ENCODE results near the gene FKBP15.
"Not testable (repeated sequence)": the region's sequence is repeated elsewhere in the genome, so short reads cannot be mapped to it uniquely, and the experiment has no call there.

FKBP15 gene

DNA sequence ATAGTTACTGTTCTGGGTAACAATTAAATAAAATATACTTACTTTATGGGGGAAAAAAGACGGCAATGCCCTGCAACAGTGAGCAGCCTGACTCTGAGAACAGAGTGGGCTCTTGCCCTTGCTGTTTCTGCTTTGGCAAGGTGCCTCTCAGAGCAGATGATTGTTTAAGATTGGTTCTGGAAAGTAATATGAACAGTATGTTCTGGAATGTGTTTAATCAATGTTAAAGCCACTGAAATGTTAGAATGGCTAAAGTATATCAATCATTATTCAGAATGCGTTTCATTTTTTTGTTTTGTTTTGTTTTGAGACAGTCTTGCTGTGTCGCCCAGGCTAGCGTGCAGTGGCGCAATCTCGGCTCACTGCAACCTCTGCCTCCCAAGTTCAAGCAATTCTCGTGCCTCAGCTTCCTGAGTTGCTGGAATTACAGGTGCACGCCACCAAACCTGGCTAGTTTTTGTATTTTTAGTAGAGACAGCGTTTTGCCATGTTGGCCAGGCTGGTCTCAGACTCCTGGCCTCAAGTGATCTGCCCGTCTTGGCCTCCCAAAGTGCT lies 14.7 kb upstream of the FKBP15 start:
- not testable (repeated sequence) for DNase-seq

DNA sequence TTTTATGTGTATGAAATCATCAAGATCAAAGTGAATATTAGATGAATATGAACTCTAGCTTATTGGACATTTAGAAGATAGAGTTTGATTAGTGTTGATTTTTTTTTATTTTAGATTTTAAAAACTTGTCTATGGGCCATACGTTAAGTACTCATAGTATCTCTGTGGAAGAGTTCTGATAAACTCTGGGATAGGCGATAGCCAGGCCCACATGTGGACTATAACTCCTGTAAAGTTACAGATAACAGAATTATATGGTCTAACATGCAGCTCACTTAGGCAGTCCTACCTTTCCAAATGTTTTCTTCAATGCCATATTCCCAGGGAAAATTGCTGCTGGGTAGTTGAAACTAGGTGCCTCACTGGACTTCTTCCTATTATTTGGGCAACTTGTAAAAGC lies 10.6 kb upstream of the FKBP15 start:
- no peak for DNase-seq

DNA sequence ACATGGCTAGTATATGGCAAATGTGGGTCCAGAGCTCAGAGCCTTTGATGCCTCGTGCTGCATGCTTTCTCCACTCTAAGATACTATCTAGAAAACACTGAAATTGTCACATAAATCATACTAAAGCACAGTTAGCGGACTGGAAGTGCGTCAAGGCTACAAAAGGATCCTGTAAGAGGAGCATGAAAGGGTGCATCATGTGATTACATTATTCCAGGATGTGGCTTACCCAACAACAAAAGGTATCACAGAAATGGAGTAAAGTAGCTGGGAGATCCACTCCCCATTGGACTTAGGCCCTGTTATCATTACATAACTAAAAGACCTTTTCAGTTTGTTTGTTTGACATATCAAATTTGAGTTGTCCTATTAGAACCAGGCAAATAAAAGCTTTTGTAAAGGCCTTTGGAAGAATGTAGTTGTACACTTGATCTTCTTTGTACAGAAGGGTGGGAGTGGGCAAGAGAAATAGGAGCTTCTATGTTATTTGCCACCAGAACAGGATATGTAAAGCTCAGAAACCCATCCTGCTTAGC lies 7.1 kb upstream of the FKBP15 start:
- DNase-seq = no peak

DNA sequence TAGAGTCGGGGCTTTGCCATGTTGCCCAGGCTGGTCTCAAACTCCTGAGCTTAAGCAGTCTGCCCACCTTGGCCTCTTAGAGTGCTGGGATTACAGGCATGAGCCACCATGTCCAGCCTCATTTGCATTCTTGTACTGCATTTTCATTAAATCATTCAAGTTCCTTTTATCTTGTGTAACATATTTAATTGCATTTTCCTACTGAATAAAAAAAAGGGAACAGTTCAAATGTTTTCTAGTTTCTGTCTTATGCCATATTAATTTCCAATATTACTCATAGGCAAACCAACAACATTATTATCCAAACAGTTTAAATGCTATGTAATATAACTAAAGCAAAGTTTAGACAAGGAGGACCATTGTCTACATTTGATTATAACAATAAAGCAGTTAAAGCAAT lies 6.4 kb upstream of the FKBP15 start:
- no peak for DNase-seq

DNA sequence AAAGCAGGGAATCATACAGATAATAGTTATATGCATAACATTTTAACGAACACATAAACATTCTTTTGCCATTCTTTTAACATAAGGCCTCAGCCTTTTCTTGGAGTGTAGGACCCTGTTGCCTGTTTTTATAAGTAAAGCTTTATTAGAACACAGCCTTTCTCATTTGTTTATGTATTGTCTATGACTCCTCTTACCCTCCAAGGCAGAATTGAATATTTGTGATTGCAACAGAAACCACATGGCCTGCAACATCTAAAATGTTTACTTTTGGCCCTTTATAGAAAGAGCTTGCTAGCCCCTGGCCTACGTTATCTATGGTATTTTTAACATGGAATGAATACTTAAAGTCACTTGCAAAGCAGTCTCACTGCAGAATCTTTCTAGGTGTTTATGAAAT lies 2.9 kb upstream of the FKBP15 start:
- no peak for DNase-seq

DNA sequence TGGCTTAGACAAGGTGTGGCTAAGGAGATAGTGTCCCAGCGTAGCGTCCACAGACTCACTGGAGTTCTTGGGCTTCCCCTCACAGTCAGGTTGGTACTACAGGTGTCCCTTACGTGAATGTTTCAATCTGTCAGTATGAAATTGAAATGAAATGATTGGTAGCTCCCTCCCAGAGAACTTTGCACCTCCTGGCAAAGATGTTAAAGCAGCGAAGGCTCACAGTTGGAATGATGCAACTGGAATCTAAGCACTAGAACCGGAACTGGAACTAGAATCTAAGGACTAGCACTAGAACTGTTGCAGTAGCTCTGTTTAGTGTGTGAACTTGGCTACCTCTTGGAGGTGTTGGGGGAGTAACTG lies 1.4 kb upstream of the FKBP15 start:
- DNase-seq = no peak

DNA sequence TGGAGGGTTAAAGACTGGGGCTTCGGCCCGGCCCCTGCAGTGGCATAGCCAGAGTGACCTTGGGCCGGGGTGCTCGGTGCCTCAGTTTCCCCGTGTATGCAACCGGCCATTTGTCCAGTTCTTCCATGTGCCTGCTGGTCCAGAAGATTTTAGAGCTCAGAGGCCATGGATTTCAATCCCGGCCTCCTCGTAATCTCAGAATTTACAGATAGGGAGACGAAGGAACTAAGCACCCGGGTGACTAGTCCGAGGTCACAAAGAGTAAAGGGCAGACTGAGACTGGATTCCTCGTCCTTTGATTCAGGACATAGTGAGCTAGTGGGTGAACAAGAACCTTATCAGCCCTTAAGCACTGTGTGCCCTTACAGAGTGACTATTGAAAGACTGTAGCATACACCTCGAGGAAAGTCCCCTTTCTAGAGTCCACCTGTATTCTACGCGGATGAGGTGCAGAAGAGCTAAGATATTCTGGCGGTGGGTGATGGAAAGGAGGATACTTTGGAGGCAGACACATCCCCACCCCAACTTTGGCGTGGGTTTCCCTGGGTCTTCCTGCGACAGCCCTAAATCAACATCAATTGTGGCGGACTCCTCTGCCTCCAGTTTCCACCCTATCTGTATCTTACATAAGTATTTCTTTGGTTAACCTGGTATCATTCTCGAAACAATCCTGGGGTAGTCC lies 864 bp upstream of the FKBP15 start:
- DNase-seq = no peak

DNA sequence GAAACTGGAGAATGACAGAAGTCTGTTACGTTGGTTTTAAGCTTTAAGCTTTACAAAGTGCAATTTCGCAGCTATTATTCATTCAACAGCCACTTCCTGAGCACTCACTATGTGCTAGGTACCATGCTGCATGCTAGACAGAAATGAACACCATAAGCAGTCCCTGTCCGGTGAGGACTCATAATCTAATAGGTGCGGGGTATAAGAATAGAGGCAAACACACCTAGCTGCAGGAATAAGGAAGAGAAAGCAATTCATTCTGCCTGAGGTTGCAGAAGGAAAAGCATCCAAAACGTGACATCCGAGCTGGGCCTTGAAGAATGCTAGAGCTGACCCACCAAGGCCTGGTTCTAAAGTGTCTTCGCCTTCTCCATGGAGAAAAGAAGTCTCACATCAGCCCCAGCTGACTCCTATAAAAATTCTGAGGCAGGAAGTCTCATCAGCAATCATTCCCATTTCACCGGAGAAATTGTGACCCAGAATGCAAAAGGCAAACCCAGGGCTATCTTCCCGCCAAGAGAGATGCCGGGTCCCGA lies 542 bp downstream of the FKBP15 start:
- no peak for DNase-seq

DNA sequence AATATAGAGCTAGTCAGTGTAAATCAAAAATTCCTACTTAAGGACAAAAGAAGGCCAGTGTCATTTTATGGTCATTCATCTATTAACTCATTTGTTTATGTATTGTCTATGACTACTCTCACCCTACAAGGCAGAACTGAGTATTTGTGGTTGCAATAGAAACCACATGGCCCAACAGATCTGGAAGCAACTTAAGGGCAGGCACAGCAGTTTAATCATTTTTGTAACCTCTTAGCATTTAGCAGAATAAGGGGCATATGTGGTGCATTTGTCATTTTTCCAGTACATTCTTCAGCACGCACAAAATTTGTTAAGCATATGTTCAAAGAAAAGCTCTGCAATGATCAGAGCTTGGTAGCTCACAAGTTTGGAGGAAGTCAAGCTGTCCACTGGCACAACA lies 1.1 kb downstream of the FKBP15 start:
- no peak for DNase-seq

DNA sequence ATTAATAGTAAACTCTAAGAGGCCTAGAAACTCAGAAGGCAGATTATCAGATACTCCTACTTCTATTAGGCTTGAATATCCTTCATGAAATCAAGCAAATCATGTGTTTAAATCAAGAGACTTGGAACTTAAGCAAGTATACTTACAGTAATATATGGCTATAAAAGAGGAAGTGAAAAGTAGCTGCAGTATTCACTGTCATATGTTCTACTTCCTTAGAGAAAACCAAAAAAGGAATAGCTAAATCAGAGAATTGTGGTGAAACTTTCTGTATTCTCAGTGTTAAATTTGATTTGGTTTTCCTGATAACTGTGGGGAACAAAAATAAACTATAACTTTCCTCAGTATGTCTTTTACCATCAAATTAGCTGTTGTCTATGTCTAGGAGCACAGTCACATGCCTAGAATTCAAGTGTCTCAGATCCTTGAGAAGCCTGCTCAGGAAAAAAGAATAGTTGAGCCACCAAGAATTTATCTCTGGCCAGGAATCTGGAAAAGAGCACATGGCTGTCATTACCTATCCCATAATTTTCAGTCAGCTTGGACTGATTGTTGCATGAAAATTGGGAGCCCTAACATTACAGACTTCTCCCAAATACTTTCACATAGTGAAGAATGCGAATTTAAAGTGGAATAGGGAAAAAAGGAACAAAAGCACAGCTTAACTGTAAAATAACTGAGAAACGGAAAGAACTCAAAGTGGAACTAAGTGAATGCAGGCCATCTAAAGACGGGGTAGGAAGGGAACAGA lies 1.7 kb downstream of the FKBP15 start:
- no peak for DNase-seq

DNA sequence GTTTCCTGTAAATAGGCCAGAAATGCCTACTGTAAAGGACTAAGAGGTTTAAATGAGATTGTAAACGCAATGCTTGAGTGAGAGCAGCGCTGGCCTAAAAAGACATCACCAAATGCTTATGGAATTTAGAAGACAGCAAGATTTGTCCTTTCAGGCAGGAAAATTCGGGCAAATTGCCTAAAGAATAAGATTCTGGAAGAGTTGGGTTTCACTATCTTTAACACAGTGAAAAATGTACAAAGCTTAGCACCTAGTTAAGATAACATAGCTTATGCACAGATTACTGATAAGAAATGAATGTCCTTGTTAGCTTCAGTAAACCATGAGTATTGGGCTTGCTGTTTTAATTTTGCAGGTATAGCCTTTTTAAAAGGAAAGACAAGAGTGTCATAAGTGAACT lies 4.7 kb downstream of the FKBP15 start:
- DNase-seq = no peak

DNA sequence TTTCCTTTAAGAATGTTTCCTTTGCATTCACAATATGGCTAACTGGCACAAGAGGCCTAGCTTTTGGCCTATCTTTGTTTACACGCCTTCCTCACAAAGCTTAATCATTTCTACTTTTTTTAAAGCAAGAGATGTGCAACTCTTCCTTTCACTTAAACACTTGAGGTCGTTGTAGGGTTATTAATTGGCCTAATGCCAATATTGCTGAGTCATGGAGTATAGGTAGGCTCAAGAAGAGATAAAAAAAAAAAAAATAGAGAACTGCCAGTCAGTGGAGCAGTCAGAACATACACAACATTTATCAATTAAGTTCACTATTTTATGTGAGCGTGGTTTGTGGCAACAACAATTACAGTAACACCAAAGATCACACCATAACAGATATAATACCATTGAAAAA lies 5.9 kb downstream of the FKBP15 start:
- no peak for DNase-seq

DNA sequence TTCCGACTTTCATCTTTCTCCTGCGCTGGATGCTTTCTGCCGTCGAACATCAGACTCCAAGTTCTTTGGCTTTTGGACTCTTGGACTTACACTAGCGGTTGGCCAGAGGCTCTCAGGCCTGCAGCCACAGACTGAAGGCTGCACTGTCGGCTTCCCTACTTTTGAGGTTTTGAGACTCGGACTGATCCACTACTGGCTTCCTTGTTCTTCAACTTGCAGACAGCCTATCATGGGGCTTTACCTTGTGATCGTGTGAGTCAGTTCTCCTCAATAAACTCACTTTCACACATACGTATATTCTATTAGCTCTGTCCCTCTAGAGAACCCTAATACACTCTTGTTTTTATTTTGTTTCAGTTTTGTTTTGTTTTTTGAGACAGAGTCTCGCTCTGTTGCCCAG lies 10.3 kb downstream of the FKBP15 start:
- no peak for DNase-seq

DNA sequence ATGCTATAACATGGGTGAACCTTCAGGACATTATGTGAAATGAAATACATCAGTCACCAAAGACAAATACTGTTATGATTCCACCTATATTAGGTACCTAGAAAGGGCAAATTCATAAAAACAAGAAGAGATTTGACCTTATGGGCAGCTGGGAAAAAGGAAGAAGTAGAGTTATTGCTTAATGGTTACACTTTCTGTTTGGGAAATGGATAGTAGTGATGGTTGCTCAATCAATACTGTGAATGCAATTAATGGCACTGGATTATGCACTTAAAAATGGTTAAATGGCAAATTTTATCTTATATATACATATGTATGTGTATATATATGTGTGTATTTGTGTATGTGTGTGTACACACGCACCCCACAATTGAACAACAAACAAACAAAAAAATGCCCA lies 15.2 kb downstream of the FKBP15 start:
- no peak for DNase-seq

DNA sequence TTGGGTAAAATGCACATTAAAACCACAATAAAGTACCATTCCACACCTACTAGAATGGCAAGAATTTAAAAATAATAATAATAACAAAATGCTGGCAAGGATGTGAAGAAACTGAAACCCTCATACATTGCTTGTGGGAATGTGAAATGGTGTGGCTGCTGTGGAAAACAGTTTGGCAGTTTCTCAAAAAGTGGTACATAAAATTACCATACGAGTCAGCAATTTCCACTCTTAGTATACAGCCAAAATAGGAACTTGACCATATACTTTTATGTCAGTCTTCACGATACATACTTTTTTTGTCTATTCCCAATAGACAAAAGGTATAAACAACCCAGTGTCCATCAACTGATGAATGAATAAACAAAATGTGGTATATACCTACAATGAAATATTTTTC lies 15.6 kb downstream of the FKBP15 start:
- no peak for DNase-seq

DNA sequence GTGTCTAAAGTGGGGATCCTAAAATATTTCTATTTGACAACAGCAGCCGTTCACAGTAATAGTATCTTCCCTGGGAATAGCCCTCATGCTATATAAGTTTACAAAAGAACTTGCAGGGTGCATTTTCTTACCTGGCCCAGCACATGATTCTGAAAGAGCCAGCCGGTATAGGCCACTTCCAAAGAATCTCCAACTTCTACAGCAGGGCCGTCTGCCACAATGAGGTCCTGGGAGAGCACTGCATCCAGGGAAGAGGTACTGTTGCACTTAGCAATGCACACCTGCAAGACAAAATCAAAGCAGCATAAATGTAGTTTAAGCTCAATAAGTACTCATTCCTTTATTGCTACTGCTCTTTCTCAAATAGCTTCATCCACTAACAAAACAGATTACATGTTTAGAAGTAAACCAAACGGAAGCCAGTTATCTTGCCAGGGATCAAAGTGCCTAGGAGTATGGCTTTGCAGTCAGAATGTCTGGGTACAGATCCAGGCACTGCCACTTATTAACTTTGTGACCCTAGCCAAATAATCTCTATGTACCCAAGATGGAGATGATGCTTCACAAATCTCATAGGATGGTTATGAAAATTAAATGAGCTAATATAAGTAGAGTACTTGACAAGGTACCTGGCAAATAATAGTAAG lies 21.3 kb downstream of the FKBP15 start:
- no peak for DNase-seq

DNA sequence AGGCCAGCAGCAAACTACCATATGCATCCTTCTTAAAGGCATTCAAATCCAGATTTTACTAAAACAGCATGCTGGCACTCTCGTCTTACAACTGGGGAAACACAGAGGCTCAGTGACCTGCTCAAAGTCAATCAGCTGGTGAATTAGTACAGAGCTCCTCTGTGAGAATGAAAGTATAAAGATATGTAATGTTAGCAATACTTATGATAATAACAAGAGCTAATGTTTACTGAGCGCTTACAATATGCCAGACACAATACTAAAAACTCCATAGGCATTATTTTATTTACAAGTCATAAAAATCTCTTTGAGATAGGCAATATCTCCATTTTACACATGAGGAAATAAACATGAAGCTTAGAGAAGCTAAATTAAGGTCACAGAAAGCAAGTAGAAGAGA lies 28.6 kb downstream of the FKBP15 start:
- no peak for DNase-seq

DNA sequence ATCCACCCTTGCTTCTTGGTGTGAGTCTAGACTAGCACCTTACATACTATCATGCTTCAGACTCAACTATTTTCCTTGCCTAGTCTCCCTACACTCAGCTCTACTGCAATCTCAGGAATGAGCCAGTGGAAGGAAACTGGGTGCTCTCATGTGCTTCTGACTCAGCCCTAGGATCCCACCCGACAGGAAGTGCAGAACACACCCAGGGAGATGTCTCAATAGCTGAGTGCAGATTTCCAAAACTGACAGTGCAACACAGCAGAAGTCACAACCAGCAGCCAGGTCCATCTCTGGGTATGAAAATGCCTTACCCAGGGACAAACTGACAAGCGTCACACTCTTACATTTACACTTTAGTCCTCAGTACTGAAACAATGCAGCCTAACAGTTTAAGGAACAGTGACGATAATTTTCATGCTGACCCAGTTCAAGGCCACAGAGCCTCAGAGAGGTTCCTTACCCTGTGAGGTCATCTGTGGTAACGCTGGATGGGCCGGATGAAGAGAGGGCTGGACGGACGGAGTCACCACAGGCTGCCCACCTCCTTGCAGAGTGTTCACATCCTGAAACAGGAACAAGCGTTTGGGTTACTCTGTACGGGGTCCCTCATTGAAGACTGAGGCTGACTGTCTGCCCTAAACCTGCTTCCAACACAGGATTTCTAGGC lies 33.0 kb downstream of the FKBP15 start:
- no peak for DNase-seq

DNA sequence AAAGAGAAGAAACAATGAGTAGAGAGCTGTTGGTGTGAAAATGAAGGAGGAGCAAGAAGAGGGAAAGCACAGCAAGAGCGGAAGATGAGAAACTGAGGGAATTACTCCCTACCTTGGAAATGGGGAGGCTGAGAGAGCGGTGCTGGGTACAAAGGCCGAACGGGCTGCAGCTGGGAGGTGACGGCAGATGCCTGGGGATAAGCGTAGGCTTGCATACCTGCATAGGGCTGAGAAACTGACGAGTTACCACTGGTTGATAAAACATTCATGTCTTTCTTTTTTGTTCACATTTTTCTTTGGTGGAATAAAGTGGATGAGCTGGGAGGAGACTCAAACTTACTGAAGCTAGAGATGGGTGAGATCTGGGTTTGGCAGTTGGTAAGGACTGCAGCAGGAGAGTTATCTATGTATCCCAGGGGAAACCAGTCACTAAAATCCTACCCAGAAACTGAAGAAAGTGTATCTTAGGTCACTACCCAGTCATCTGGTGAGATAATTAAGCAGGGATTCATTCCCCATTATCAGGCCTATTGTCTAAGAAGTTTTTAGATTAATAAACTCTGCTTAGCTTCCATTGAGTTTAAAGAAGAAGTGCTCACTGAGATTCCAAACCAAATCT lies 34.8 kb downstream of the FKBP15 start:
- DNase-seq = no peak

DNA sequence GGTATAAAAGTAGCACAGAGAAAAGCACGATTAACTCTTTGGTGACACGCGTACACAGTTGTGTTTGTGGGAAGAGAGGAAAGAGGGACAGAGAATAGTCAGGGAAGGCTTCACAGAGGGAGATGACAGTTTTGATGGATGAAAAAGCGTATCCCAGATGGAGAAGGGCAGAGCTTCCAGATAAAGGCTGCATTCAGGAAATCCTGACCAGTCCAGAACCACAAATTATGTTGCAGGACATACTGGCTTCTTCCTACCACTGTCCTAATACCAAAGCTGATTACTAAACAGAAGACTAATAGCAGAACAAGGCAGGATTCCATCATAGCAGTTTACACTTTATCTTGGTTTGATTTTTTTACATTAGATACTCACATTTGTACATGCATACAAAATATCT lies 35.8 kb downstream of the FKBP15 start:
- DNase-seq = no peak

DNA sequence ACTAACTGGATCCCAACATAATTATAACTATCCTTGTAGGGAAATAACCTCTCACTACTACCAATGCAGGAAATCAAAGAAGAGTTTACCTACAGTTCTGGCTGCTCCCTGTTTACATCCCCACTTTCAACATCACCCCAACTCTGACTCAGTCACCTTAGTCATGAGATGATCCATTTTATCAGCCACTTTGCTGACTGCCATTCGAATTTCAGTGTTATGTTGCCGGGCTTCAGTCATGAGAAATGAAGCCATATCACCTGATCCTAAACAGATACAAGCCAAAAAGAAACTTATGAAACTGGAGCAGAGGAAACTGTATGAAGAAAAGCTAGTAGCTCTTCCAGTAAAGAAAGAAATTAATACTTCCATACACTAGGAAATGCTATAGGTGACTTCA lies 36.5 kb downstream of the FKBP15 start:
- DNase-seq = no peak

DNA sequence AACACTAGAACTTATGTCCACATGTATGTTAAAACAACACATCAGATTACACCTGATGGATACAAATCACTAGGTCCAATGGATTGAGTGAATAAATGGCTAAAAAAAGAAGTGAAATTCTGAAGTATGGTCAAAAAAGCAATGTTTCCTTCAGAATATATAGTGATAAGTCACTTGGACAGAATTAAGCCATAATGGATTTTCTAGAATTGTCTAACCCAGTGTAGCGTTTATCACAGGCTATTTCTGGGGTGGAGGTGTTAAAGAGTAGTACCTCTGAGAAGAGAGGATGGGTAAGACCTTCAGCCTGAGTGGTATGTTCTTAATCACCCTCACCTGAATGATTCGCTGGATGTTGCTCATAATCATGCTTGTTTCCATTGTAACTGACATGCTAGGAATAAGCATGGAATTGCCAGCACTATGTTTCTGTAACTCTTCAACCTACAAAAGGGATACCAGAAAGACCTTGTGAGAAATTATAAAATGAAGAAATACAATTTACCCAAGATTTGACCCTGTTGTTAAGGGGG lies 37.1 kb downstream of the FKBP15 start:
- DNase-seq = no peak
